H9 (cell line): ENCODE data around the gene OSBPL9. TPM values are rescaled to one million over a fixed set of nuclear protein-coding genes. Genes with fewer than 3 reads are reported as not detected.

Experiments
- DNase-seq: peaks from one replicate; pipeline ENCODE4 v3.0.0-alpha.2; 2017
- H2AFZ ChIP-seq: one replicate; pipeline ENCODE4 v1.6.1; 2013; ENCODE audit warnings: mild to moderate bottlenecking, low read length, control low read depth, moderate library complexity
- H2AK5ac ChIP-seq: 2 replicates; pipeline ENCODE4 v1.6.1; 2013; ENCODE audit warnings: low read length, control low read depth, mixed read lengths; ENCODE audit not compliant: insufficient read length
- H2BK120ac ChIP-seq: one replicate; pipeline ENCODE4 v1.6.1; 2013; ENCODE audit warnings: low read depth, mild to moderate bottlenecking, low read length, control low read depth, inconsistent platforms; ENCODE audit not compliant: poor library complexity, severe bottlenecking
- H2BK12ac ChIP-seq: 2 replicates; pipeline ENCODE4 v1.6.1; 2013; ENCODE audit warnings: low read length, control low read depth, mixed read lengths, low read depth; ENCODE audit not compliant: insufficient read length
- H2BK15ac ChIP-seq: 2 replicates; pipeline ENCODE4 v1.6.1; 2013; ENCODE audit warnings: low read depth, low read length, control low read depth
- H2BK20ac ChIP-seq: one replicate; pipeline ENCODE4 v1.6.1; 2013; ENCODE audit warnings: low read depth, mild to moderate bottlenecking, low read length, control low read depth, inconsistent platforms; ENCODE audit not compliant: poor library complexity, severe bottlenecking
- H2BK5ac ChIP-seq: 2 replicates; pipeline ENCODE4 v1.6.1; 2013; ENCODE audit warnings: low read length, control low read depth, mixed read lengths; ENCODE audit not compliant: insufficient read length
- H3K14ac ChIP-seq: 2 replicates; pipeline ENCODE4 v1.6.1; 2013; ENCODE audit warnings: low read length, control low read depth; ENCODE audit not compliant: insufficient read depth
- H3K18ac ChIP-seq: 2 replicates; pipeline ENCODE4 v1.6.1; 2013; ENCODE audit warnings: low read depth, mild to moderate bottlenecking, mixed read lengths, low read length, control low read depth; ENCODE audit not compliant: insufficient read length
- H3K23ac ChIP-seq: 2 replicates; pipeline ENCODE4 v1.6.1; 2013; ENCODE audit warnings: low read length, control low read depth, mixed read lengths, low read depth; ENCODE audit not compliant: insufficient read length
- H3K23me2 ChIP-seq: 2 replicates; pipeline ENCODE4 v1.6.1; 2013; ENCODE audit warnings: low read depth, mild to moderate bottlenecking, mixed read lengths, low read length, control low read depth; ENCODE audit not compliant: insufficient read length, poor library complexity, severe bottlenecking
- H3K27ac ChIP-seq: 2 replicates; pipeline ENCODE4 v1.5.1; 2013; ENCODE audit warnings: low read length, control low read depth, mixed read lengths, low read depth; ENCODE audit not compliant: insufficient read length
- H3K27me3 ChIP-seq: 2 replicates; pipeline ENCODE4 v1.6.1; 2013; ENCODE audit warnings: low read length, control low read depth, inconsistent platforms; ENCODE audit not compliant: insufficient read depth
- H3K4ac ChIP-seq: 2 replicates; pipeline ENCODE4 v1.6.1; 2013; ENCODE audit warnings: low read depth, mild to moderate bottlenecking, control low read depth, inconsistent platforms, low read length, moderate library complexity
- H3K4me1 ChIP-seq: 2 replicates; pipeline ENCODE4 v1.6.1; 2013; ENCODE audit warnings: low read length, control low read depth, inconsistent platforms; ENCODE audit not compliant: insufficient read depth
- H3K4me2 ChIP-seq: 2 replicates; pipeline ENCODE4 v1.6.1; 2013; ENCODE audit warnings: low read length, control low read depth, mixed read lengths; ENCODE audit not compliant: insufficient read length, insufficient read depth
- H3K56ac ChIP-seq: 2 replicates; pipeline ENCODE4 v1.6.1; 2013; ENCODE audit warnings: low read depth, mild to moderate bottlenecking, mixed read lengths, low read length, control low read depth; ENCODE audit not compliant: insufficient read length
- H3K79me1 ChIP-seq: 2 replicates; pipeline ENCODE4 v1.6.1; 2013; ENCODE audit warnings: low read depth, mild to moderate bottlenecking, moderate library complexity, low read length, control low read depth, inconsistent platforms; ENCODE audit not compliant: insufficient read depth, poor library complexity, severe bottlenecking
- H3K79me2 ChIP-seq: 2 replicates; pipeline ENCODE4 v1.6.1; 2013; ENCODE audit warnings: low read length, control low read depth, inconsistent platforms; ENCODE audit not compliant: insufficient read depth
- H3K9ac ChIP-seq: 2 replicates; pipeline ENCODE4 v1.6.1; 2013; ENCODE audit warnings: low read length, control low read depth, mixed read lengths; ENCODE audit not compliant: insufficient read length; ENCODE audit errors: extremely low read depth
- H3K9me3 ChIP-seq: one replicate; pipeline ENCODE4 v1.6.1; 2013; ENCODE audit warnings: low read depth, low read length, inconsistent platforms; ENCODE audit not compliant: control insufficient read depth
- H3T11ph ChIP-seq: one replicate; pipeline ENCODE4 v1.6.1; 2013; ENCODE audit warnings: mild to moderate bottlenecking, low read length, control low read depth, inconsistent platforms
- H4K20me1 ChIP-seq: one replicate; pipeline ENCODE4 v1.6.1; 2013; ENCODE audit not compliant: control insufficient read depth, insufficient read length, insufficient read depth
- H4K5ac ChIP-seq: 2 replicates; pipeline ENCODE4 v1.6.1; 2013; ENCODE audit warnings: low read depth, mild to moderate bottlenecking, mixed read lengths, low read length, control low read depth; ENCODE audit not compliant: insufficient read length
- H4K8ac ChIP-seq: replicated peaks from 2 replicates; pipeline ENCODE4 v1.6.1; 2013; ENCODE audit warnings: low read length, control low read depth, mixed read lengths, low read depth; ENCODE audit not compliant: insufficient read length
- H4K91ac ChIP-seq: 2 replicates; pipeline ENCODE4 v1.6.1; 2013; ENCODE audit warnings: low read depth, mild to moderate bottlenecking, moderate library complexity, mixed read lengths, low read length, control low read depth; ENCODE audit not compliant: insufficient read length
- H3K27ac Mint-ChIP-seq, 3 experiments: 2 replicates in 2 of 3; 3 replicates in 1 of 3; pipeline ENCODE4 v1.8.0; 2020 to 2021; ENCODE audit warnings: mixed read lengths in 3 of 3, mild to moderate bottlenecking in 1 of 3, moderate library complexity in 1 of 3
- H3K27me3 Mint-ChIP-seq: 2 replicates; pipeline ENCODE4 v1.8.0; 2021; ENCODE audit warnings: low read depth, mild to moderate bottlenecking, moderate library complexity, mixed read lengths
- H3K36me3 Mint-ChIP-seq, 3 experiments: 2 replicates in 2 of 3; 3 replicates in 1 of 3; pipeline ENCODE4 v1.8.0; 2020 to 2021; ENCODE audit warnings: low read depth in 3 of 3, mixed read lengths in 3 of 3; ENCODE audit not compliant: insufficient read depth in 1 of 3
- H3K4me1 Mint-ChIP-seq, 2 experiments: 2 replicates each; pipeline ENCODE4 v1.8.0; 2020; ENCODE audit warnings: mixed read lengths in 2 of 2
- H3K4me3 Mint-ChIP-seq, 2 experiments: 2 replicates in 1 of 2; 3 replicates in 1 of 2; pipeline ENCODE4 v1.8.0; 2020 to 2021; ENCODE audit warnings: mild to moderate bottlenecking in 2 of 2, mixed read lengths in 2 of 2, moderate library complexity in 1 of 2
- H3K9me3 Mint-ChIP-seq, 2 experiments: 2 replicates in 1 of 2; 3 replicates in 1 of 2; pipeline ENCODE4 v1.8.0; 2020; ENCODE audit warnings: mild to moderate bottlenecking in 2 of 2, mixed read lengths in 2 of 2, moderate library complexity in 1 of 2
- WGBS: extraction: QIAGEN DNeasy Blood & Tissue Kit; methylation state at CpG from one replicate; pipeline ENCODE4 v1.1.7; 2013; ENCODE audit warnings: missing lambda C conversion rate, low lambda C conversion rate, mixed read lengths; ENCODE audit not compliant: insufficient read length; ENCODE audit errors: extremely low coverage; 5-methylcytosine and 5-hydroxymethylcytosine counted together
- total RNA-seq: library from RNA; stranded (reverse); gene quantifications from 2 replicates; pipeline ENCODE4 v1.2.1, GENCODE V29; 2021
- TF ChIP-seq, protein P1 (sequence below): fragments of 200-600 bp; sonication (generic); conservative IDR thresholded peaks from 3 replicates; pipeline ENCODE4 v1.8.0; 2021; ENCODE audit warnings: antibody characterized with exemption, mild to moderate bottlenecking

Gene OSBPL9
- total RNA-seq, 1 experiment from 2014 or later = 76.7 TPM

DNA sequence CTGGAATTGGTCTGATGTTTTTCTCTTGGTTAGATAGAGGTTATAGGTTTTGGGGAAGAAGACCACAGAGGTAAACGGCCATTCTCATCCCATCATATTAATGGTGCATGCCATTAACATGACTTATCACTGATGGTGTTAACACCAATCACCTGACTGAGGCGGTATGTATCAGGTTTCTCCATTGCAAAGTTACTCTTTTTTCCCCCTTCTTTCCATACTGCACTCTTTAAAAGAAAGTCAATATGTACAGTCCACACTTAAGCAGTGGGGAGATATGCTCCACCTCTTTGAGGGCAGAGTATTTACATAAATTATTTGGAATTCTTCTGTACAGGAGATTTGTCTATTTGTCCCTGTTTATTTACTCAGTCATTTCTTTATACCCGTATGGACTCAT lies 35.7 kb upstream of the OSBPL9 start:
- H4K8ac ChIP-seq = no peak overlapping the region
- H2BK15ac ChIP-seq = no peak overlapping the region
- no peak overlapping the region for H4K91ac ChIP-seq
- H2BK5ac ChIP-seq = no peak overlapping the region
- H3K9ac ChIP-seq = no peak overlapping the region
- H3K9me3 ChIP-seq = no peaks in the 10 kb centered on the region
- H3K18ac ChIP-seq = no peak overlapping the region
- no peak overlapping the region for H2AFZ ChIP-seq
- H4K5ac ChIP-seq = no peak overlapping the region
- no peak overlapping the region for H3K4ac ChIP-seq
- no peak overlapping the region for H2BK120ac ChIP-seq
- no peaks in the 10 kb centered on the region for H3K23me2 ChIP-seq
- no peaks in the 10 kb centered on the region for H3K79me2 ChIP-seq
- Mint-ChIP-seq H3K9me3 (no peaks in the 10 kb centered on the region), H3K4me3 (no peak overlapping the region), H3K36me3 (no peaks in the 10 kb centered on the region), H3K27me3 (no peaks in the 10 kb centered on the region), H3K4me1 (no peaks in the 10 kb centered on the region), H3K27ac (no peak overlapping the region)
- no peak overlapping the region for H3K56ac ChIP-seq
- H3K79me1 ChIP-seq = no peaks in the 10 kb centered on the region
- WGBS = no CpG with 5 or more reads among the region's 3 CpGs
- H2BK12ac ChIP-seq = no peak overlapping the region
- H2BK20ac ChIP-seq = no peak overlapping the region
- H3K27ac ChIP-seq = no peak overlapping the region
- TF ChIP-seq, protein P1, sequence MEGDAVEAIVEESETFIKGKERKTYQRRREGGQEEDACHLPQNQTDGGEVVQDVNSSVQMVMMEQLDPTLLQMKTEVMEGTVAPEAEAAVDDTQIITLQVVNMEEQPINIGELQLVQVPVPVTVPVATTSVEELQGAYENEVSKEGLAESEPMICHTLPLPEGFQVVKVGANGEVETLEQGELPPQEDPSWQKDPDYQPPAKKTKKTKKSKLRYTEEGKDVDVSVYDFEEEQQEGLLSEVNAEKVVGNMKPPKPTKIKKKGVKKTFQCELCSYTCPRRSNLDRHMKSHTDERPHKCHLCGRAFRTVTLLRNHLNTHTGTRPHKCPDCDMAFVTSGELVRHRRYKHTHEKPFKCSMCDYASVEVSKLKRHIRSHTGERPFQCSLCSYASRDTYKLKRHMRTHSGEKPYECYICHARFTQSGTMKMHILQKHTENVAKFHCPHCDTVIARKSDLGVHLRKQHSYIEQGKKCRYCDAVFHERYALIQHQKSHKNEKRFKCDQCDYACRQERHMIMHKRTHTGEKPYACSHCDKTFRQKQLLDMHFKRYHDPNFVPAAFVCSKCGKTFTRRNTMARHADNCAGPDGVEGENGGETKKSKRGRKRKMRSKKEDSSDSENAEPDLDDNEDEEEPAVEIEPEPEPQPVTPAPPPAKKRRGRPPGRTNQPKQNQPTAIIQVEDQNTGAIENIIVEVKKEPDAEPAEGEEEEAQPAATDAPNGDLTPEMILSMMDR = no peak
- H4K20me1 ChIP-seq = no peaks in the 10 kb centered on the region
- H3K14ac ChIP-seq = no peak overlapping the region
- H2AK5ac ChIP-seq = no peak overlapping the region
- no peaks in the 10 kb centered on the region for H3K4me1 ChIP-seq
- no peak overlapping the region for H3T11ph ChIP-seq
- no peak for DNase-seq
- H3K27me3 ChIP-seq = no peaks in the 10 kb centered on the region
- H3K23ac ChIP-seq = no peak overlapping the region
- H3K4me2 ChIP-seq = no peak overlapping the region
